DND-41 (cell line): ENCODE measurements around the gene FRG2.
"Not testable (repeated sequence)": the region's sequence is repeated elsewhere in the genome, so short reads cannot be mapped to it uniquely, and the experiment has no call there.

Source experiments
- CTCF ChIP-seq: IDR thresholded peaks from 2 replicates; pipeline ENCODE4 v1.5.1; 2012; ENCODE audit warnings: borderline replicate concordance, low read length, moderate library complexity, mild to moderate bottlenecking; ENCODE audit not compliant: poor library complexity, severe bottlenecking; ENCODE audit errors: extremely low read depth
- EZH2 ChIP-seq: IDR thresholded peaks from 3 replicates; pipeline ENCODE4 v1.6.1; 2012; ENCODE audit warnings: borderline replicate concordance, low read depth, mild to moderate bottlenecking, moderate library complexity, low read length, inconsistent platforms; ENCODE audit not compliant: severe bottlenecking

- not testable (repeated sequence) for TF ChIP-seq CTCF, EZH2
Observed at GRCh38 chr4:190022614-190023281, 4.3 kb downstream of the FRG2 start.
